ENCODE data around the gene CERS6. TPM values are rescaled to one million over a fixed set of nuclear protein-coding genes. Genes with fewer than 3 reads are reported as not detected.

Gene CERS6
- polyA plus RNA-seq, 3 donors: 7.6 to 17.7 (median 15.6) TPM

DNA sequence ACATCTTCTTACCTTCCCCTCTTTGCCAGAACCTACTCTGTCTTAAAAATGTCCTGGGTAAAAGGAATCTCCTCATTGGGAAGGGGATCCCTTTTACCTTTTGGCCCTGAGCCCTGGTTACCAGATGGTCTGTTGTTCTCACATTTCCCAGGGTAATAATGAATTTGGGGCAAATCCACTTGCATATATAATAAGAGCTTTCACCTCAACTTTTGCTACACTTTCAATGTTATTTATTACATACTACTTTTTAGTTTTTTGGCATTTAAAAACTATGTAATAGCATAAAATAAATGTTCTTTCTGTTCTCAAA is 15.0 kb downstream of the CERS6 start:
- no peak for DNase-seq
- H3K27me3 Mint-ChIP-seq (ENCODE audit: low read depth in 3 of 3): no peaks in the 10 kb centered on the region
- Histone ChIP-seq H3K4me3 (replicated peaks in 1 of 3; ENCODE audit: low read depth in 2 of 3, low read length in 3 of 3) (no peak overlapping the region), H2AFZ (ENCODE audit: insufficient read depth, low read depth, low read length, poor library complexity, severe bottlenecking) (no peak overlapping the region), H3K36me3 (replicated peaks in 1 of 2; ENCODE audit: control insufficient read depth in 1 of 2, insufficient read depth in 2 of 2, low read length in 2 of 2) (no peaks in the 10 kb centered on the region), H3K27me3 (ENCODE audit: control insufficient read depth in 2 of 2, insufficient read depth in 2 of 2, low read length in 2 of 2) (no peaks in the 10 kb centered on the region), H3K4me2 (replicated peaks; ENCODE audit: extremely low read depth, low read length, poor library complexity, severe bottlenecking) (no peak overlapping the region), H3K9me3 (replicated peaks in 1 of 2; ENCODE audit: control insufficient read depth in 1 of 2, insufficient read depth in 1 of 2, low read length in 2 of 2) (no peaks in the 10 kb centered on the region), H4K20me1 (ENCODE audit: insufficient read depth, low read length) (peaks cover 80% of the 10 kb centered on the region), H3K27ac (ENCODE audit: low read depth in 1 of 2, low read length in 2 of 2) (no peak overlapping the region), H3K4me1 (ENCODE audit: control insufficient read depth in 1 of 2, insufficient read depth in 2 of 2, low read length in 2 of 2) (peaks cover 31 to 43% of the 10 kb centered on the region in 2 donors), H3K79me2 (ENCODE audit: insufficient read depth, low read length) (peaks cover 100% of the 10 kb centered on the region), H3K9ac (ENCODE audit: insufficient read depth, low read length, poor library complexity, severe bottlenecking) (no peak overlapping the region)
- TF ChIP-seq, protein P1, sequence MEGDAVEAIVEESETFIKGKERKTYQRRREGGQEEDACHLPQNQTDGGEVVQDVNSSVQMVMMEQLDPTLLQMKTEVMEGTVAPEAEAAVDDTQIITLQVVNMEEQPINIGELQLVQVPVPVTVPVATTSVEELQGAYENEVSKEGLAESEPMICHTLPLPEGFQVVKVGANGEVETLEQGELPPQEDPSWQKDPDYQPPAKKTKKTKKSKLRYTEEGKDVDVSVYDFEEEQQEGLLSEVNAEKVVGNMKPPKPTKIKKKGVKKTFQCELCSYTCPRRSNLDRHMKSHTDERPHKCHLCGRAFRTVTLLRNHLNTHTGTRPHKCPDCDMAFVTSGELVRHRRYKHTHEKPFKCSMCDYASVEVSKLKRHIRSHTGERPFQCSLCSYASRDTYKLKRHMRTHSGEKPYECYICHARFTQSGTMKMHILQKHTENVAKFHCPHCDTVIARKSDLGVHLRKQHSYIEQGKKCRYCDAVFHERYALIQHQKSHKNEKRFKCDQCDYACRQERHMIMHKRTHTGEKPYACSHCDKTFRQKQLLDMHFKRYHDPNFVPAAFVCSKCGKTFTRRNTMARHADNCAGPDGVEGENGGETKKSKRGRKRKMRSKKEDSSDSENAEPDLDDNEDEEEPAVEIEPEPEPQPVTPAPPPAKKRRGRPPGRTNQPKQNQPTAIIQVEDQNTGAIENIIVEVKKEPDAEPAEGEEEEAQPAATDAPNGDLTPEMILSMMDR (IDR thresholded peaks at IDR 0.05): no peak
- H3K36me3 Mint-ChIP-seq: peaks cover 3 to 12% of the 10 kb centered on the region in 2 donors
- no peak overlapping the region for H3K4me3 Mint-ChIP-seq
- peaks cover 0 to 1% (median 0%) of the 10 kb centered on the region in 7 donors for H3K9me3 Mint-ChIP-seq
- intact Hi-C loops (cut with micrococcal nuclease): no loop called here
- H3K27ac Mint-ChIP-seq: peak overlapping the region in 1 of 7 donors; percentile 31
- peaks cover 52% of the 10 kb centered on the region for H3K4me1 Mint-ChIP-seq

DNA sequence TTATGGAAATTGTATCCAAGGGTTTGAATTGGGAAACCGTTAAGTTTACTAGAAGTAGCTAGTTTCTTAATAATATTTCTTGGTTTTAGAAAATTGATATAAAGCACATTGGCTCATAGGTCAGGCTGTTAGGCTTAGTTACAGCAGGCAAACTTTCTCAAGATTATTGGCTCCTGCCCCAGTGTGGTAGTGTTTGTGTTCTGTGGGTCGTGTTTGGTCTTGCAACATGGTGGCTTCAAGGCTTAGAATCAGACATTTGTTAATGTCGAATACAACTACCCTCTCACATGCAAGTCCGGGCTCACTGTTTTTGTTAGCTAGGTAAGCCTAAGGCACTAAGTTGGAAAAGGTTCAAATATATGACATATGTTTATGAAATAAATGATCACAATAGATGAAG is 19.6 kb downstream of the CERS6 start:
- no peak overlapping the region for H3K4me2 ChIP-seq (replicated peaks; ENCODE audit: extremely low read depth, low read length, poor library complexity, severe bottlenecking)

More for the DNA sequence above, 19.6 kb downstream of the CERS6 start:
- Mint-ChIP-seq H3K27me3 (ENCODE audit: low read depth in 3 of 3) (no peaks in the 10 kb centered on the region), H3K4me3 (no peak overlapping the region), H3K36me3 (peaks cover 6 to 15% of the 10 kb centered on the region in 2 donors), H3K4me1 (peaks cover 27% of the 10 kb centered on the region), H3K27ac (no peak overlapping the region), H3K9me3 (peaks cover 0 to 1% (median 0%) of the 10 kb centered on the region in 7 donors)
- Histone ChIP-seq H2AFZ (ENCODE audit: insufficient read depth, low read depth, low read length, poor library complexity, severe bottlenecking) (no peak overlapping the region), H3K4me1 (ENCODE audit: control insufficient read depth in 1 of 2, insufficient read depth in 2 of 2, low read length in 2 of 2) (no peaks in the 10 kb centered on the region), H3K9ac (ENCODE audit: insufficient read depth, low read length, poor library complexity, severe bottlenecking) (no peak overlapping the region), H4K20me1 (ENCODE audit: insufficient read depth, low read length) (peaks cover 76% of the 10 kb centered on the region), H3K27me3 (ENCODE audit: control insufficient read depth in 2 of 2, insufficient read depth in 2 of 2, low read length in 2 of 2) (no peaks in the 10 kb centered on the region), H3K9me3 (replicated peaks in 1 of 2; ENCODE audit: control insufficient read depth in 1 of 2, insufficient read depth in 1 of 2, low read length in 2 of 2) (no peaks in the 10 kb centered on the region), H3K4me3 (replicated peaks in 1 of 3; ENCODE audit: low read depth in 2 of 3, low read length in 3 of 3) (no peak overlapping the region), H3K79me2 (ENCODE audit: insufficient read depth, low read length) (peaks cover 100% of the 10 kb centered on the region), H3K36me3 (replicated peaks in 1 of 2; ENCODE audit: control insufficient read depth in 1 of 2, insufficient read depth in 2 of 2, low read length in 2 of 2) (no peaks in the 10 kb centered on the region), H3K27ac (ENCODE audit: low read depth in 1 of 2, low read length in 2 of 2) (no peak overlapping the region)
- no peak for DNase-seq
- intact Hi-C loops (cut with micrococcal nuclease): no loop called here
- TF ChIP-seq, protein P1 (IDR thresholded peaks at IDR 0.05): no peak
- WGBS (ENCODE audit: insufficient coverage): no CpG with 5 or more reads among the region's 4 CpGs
